Measurements from ENCODE around the gene WNT2.

WNT2 gene

GRCh38 chr7:117279203-117279602 lies 43.7 kb downstream of the WNT2 start:
- DNase-seq (ENCODE audit: low read depth): no peak
- H3K4me3 ChIP-seq (ENCODE audit: low read depth, low read length): no peak overlapping the region
- no peak for TF ChIP-seq CTCF (IDR thresholded peaks at IDR 0.05; ENCODE audit: low read depth, low read length, missing control alignments)

- no peak overlapping the region for H3K4me3 ChIP-seq (ENCODE audit: low read depth, low read length)
- no peak for TF ChIP-seq CTCF (IDR thresholded peaks at IDR 0.05; ENCODE audit: low read depth, low read length, missing control alignments)
- no peak for DNase-seq (ENCODE audit: low read depth)
Measured at GRCh38 chr7:117278040-117278439, 44.8 kb downstream of the WNT2 start.

DNA sequence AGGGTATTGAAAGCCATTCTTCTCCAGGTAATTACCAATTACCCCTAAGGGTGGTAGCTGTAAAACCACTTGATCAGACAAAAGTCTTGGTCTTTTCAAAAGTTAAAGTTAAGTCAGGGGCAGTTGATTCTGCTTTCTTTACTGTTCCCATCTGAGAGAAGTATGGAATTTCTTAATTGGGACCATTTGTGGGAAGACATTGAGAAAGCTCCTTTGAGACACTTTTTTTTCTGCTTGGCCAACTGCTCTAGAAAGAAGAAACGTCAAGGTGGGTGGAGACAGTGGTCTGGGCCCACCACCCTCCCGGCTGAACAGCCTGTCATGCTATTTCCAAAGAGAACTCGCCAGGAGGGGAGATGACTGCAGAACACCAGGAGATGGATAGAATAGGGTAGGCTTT lies 45.3 kb downstream of the WNT2 start:
- no peak for DNase-seq (ENCODE audit: low read depth)
- H3K4me3 ChIP-seq (ENCODE audit: low read depth, low read length): no peak overlapping the region
- TF ChIP-seq CTCF (IDR thresholded peaks at IDR 0.05; ENCODE audit: low read depth, low read length, missing control alignments): no peak

GRCh38 chr7:117274951-117275350 lies 47.9 kb downstream of the WNT2 start:
- no peak overlapping the region for H3K4me3 ChIP-seq (ENCODE audit: low read depth, low read length)
- no peak for DNase-seq (ENCODE audit: low read depth)
- TF ChIP-seq CTCF (IDR thresholded peaks at IDR 0.05; ENCODE audit: low read depth, low read length, missing control alignments): no peak

GRCh38 chr7:117273814-117274225 lies 49.0 kb downstream of the WNT2 start:
- no peak overlapping the region for H3K4me3 ChIP-seq (ENCODE audit: low read depth, low read length)
- DNase-seq (ENCODE audit: low read depth): no peak
- TF ChIP-seq CTCF (IDR thresholded peaks at IDR 0.05; ENCODE audit: low read depth, low read length, missing control alignments): no peak

GRCh38 chr7:117273325-117273724 lies 49.5 kb downstream of the WNT2 start:
- H3K4me3 ChIP-seq (ENCODE audit: low read depth, low read length): no peak overlapping the region
- no peak for TF ChIP-seq CTCF (IDR thresholded peaks at IDR 0.05; ENCODE audit: low read depth, low read length, missing control alignments)
- DNase-seq (ENCODE audit: low read depth): no peak

DNA sequence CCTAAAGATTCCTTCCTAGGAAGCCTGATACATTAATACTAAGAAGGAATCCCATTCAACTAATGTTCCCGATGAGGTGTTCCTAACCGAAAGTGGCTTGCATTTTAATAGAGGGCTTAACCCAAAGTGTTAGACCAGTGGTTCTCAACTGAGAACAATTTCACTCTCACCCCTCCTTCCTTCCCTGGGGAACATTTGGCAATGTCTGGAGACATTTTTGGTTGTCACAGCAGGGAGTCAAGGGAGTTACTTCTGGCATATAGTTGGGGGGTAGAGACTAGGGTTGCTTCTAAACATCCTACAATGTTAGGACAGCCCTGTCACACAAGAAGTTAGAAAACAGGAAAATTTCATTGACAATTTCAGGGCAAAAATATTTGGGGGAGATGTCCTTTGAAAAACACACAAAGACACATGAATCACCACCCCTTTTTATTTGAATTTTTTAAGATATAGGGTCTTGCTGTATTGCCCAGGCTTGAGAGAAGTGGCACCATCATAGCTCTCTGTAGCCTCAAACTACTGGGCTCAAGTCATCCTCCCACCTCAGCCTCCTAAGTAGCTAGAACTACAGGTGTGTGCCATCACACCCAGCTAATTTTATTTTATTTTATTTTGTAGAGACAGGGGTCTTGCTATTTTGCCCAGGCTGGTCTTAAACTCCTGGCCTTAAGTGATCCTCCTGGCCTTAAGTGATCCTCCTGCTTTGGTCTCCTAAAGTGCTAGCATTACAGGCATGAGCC lies 50.7 kb downstream of the WNT2 start:
- H3K4me3 ChIP-seq (ENCODE audit: low read depth, low read length): no peak overlapping the region
- no peak for TF ChIP-seq CTCF (IDR thresholded peaks at IDR 0.05; ENCODE audit: low read depth, low read length, missing control alignments)
- DNase-seq (ENCODE audit: low read depth): no peak
